SK-N-SH (cell line): ENCODE measurements around the gene HRH3.

Experiments used
- CHD2 ChIP-seq: fragments of 150-350 bp; IDR thresholded peaks from 2 replicates; pipeline ENCODE4 v1.6.1; 2018; ENCODE audit warnings: low read length; ENCODE audit not compliant: partially characterized antibody
- EP300 ChIP-seq, 2 experiments: IDR thresholded peaks; 2 replicates each; pipeline versions ENCODE4 v1.4.0 to v1.6.1; 2012; ENCODE audit warnings: borderline replicate concordance in 1 of 2, low read depth in 1 of 2, low read length in 1 of 2
- EZH2phosphoT487 ChIP-seq: fragments of 200-600 bp; sonication (generic); IDR thresholded peaks from 2 replicates; pipeline ENCODE4 v1.6.1; 2017; ENCODE audit warnings: low read depth, mixed run types, mild to moderate bottlenecking, antibody characterized with exemption, moderate library complexity, borderline replicate concordance
- GABPA ChIP-seq: IDR thresholded peaks from 2 replicates; pipeline ENCODE4 v1.4.0; 2012; ENCODE audit warnings: low read depth, mild to moderate bottlenecking
- MEF2A ChIP-seq: IDR thresholded peaks from 2 replicates; pipeline ENCODE4 v1.4.0; 2012; ENCODE audit warnings: low read depth, borderline replicate concordance
- MXI1 ChIP-seq: IDR thresholded peaks from 2 replicates; pipeline ENCODE4 v1.6.1; 2012; ENCODE audit warnings: mild to moderate bottlenecking, low read depth, low read length, improper control_type of control experiment
- POLR2AphosphoS5 ChIP-seq: IDR thresholded peaks from 2 replicates; pipeline ENCODE4 v1.6.1; 2012; ENCODE audit warnings: low read depth, low read length
- SIN3A ChIP-seq: IDR thresholded peaks from 2 replicates; pipeline ENCODE4 v1.6.1; 2012; ENCODE audit warnings: low read depth, mild to moderate bottlenecking, low read length, moderate library complexity, borderline replicate concordance
- TAF1 ChIP-seq: IDR thresholded peaks from 2 replicates; pipeline ENCODE4 v1.6.1; 2012; ENCODE audit warnings: low read depth, mild to moderate bottlenecking, low read length, moderate library complexity, borderline replicate concordance
- YY1 ChIP-seq: IDR thresholded peaks from 2 replicates; pipeline ENCODE4 v1.4.0; 2012; ENCODE audit warnings: low read depth, mild to moderate bottlenecking
- TF ChIP-seq, protein P1 (sequence below): fragments of 150-350 bp; IDR thresholded peaks from 2 replicates; pipeline ENCODE4 v1.6.1; 2017; ENCODE audit warnings: antibody characterized with exemption, low read length, low read depth, borderline replicate concordance
- TF ChIP-seq, protein P2 (sequence below): IDR thresholded peaks from 2 replicates; pipeline ENCODE4 v1.6.1; 2012; ENCODE audit warnings: mild to moderate bottlenecking, low read depth, low read length, moderate library complexity
- TF ChIP-seq, protein P3 (sequence below): fragments of 200-600 bp; sonication (generic); IDR thresholded peaks from 2 replicates; pipeline ENCODE4 v1.6.1; 2017; ENCODE audit warnings: antibody characterized with exemption, mild to moderate bottlenecking, moderate library complexity
- TF ChIP-seq, protein P4 (sequence below): IDR thresholded peaks from 2 replicates; pipeline ENCODE4 v1.4.0; 2012; ENCODE audit warnings: low read depth

DNA sequence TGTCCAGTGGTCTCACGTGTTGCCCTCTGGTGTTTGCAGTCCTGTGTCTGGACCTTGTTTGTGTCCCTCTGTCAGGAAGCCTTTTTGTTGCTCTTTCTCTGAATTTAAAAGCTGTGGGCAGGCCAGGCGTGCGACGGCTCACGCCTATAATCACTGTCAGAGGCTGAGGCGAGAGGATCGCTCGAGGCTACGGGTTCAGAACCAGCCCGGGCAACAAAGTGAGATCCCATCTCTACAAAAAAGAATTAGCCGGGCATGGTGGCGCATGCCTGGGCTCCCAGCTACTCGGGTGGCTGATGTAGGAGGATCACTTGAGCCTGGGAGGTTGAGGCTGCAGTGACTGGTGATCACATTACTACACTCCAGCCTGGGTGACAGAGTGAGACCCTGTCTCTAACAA lies 46.8 kb upstream of the HRH3 start:
- TF ChIP-seq CHD2: no peak
- TF ChIP-seq, protein P1, sequence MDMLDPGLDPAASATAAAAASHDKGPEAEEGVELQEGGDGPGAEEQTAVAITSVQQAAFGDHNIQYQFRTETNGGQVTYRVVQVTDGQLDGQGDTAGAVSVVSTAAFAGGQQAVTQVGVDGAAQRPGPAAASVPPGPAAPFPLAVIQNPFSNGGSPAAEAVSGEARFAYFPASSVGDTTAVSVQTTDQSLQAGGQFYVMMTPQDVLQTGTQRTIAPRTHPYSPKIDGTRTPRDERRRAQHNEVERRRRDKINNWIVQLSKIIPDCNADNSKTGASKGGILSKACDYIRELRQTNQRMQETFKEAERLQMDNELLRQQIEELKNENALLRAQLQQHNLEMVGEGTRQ: no peak
- TF ChIP-seq GABPA: no peak
- TF ChIP-seq TAF1: no peak
- TF ChIP-seq, protein P2, sequence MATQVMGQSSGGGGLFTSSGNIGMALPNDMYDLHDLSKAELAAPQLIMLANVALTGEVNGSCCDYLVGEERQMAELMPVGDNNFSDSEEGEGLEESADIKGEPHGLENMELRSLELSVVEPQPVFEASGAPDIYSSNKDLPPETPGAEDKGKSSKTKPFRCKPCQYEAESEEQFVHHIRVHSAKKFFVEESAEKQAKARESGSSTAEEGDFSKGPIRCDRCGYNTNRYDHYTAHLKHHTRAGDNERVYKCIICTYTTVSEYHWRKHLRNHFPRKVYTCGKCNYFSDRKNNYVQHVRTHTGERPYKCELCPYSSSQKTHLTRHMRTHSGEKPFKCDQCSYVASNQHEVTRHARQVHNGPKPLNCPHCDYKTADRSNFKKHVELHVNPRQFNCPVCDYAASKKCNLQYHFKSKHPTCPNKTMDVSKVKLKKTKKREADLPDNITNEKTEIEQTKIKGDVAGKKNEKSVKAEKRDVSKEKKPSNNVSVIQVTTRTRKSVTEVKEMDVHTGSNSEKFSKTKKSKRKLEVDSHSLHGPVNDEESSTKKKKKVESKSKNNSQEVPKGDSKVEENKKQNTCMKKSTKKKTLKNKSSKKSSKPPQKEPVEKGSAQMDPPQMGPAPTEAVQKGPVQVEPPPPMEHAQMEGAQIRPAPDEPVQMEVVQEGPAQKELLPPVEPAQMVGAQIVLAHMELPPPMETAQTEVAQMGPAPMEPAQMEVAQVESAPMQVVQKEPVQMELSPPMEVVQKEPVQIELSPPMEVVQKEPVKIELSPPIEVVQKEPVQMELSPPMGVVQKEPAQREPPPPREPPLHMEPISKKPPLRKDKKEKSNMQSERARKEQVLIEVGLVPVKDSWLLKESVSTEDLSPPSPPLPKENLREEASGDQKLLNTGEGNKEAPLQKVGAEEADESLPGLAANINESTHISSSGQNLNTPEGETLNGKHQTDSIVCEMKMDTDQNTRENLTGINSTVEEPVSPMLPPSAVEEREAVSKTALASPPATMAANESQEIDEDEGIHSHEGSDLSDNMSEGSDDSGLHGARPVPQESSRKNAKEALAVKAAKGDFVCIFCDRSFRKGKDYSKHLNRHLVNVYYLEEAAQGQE: no peak
- TF ChIP-seq, protein P3, sequence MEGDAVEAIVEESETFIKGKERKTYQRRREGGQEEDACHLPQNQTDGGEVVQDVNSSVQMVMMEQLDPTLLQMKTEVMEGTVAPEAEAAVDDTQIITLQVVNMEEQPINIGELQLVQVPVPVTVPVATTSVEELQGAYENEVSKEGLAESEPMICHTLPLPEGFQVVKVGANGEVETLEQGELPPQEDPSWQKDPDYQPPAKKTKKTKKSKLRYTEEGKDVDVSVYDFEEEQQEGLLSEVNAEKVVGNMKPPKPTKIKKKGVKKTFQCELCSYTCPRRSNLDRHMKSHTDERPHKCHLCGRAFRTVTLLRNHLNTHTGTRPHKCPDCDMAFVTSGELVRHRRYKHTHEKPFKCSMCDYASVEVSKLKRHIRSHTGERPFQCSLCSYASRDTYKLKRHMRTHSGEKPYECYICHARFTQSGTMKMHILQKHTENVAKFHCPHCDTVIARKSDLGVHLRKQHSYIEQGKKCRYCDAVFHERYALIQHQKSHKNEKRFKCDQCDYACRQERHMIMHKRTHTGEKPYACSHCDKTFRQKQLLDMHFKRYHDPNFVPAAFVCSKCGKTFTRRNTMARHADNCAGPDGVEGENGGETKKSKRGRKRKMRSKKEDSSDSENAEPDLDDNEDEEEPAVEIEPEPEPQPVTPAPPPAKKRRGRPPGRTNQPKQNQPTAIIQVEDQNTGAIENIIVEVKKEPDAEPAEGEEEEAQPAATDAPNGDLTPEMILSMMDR: no peak
- TF ChIP-seq YY1: no peak
- TF ChIP-seq, protein P4, sequence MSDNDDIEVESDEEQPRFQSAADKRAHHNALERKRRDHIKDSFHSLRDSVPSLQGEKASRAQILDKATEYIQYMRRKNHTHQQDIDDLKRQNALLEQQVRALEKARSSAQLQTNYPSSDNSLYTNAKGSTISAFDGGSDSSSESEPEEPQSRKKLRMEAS: no peak
- TF ChIP-seq SIN3A: no peak
- TF ChIP-seq EZH2phosphoT487: no peak
- TF ChIP-seq POLR2AphosphoS5: no peak
- TF ChIP-seq MEF2A: no peak
- no peak for TF ChIP-seq EP300 (IDR thresholded peaks at IDR 0.05; ENCODE audit: borderline replicate concordance in 1 of 2, low read depth in 1 of 2, low read length in 1 of 2)
- TF ChIP-seq MXI1: no peak
